ENCODE data around the gene FGA.

- TF ChIP-seq EZH2phosphoT487 (IDR thresholded peaks at IDR 0.05; ENCODE audit: low read depth) (no peak), CTCF (IDR thresholded peaks at IDR 0.05; ENCODE audit: low read depth, low read length) (peak; percentile 97)
These were observed 28.3 kb upstream of the FGA start for GRCh38 chr4:154618708-154619315.
